ENCODE measurements around the gene KATNAL2.

The KATNAL2 gene

GRCh38 chr18:46910856-46911255 lies 6.5 kb upstream of the KATNAL2 start:
- Histone ChIP-seq H3K4me3 (ENCODE audit: low read depth, low read length) (no peak overlapping the region), H3K9me3 (ENCODE audit: control insufficient read depth, low read length) (no peaks in the 10 kb centered on the region), H3K27ac (no peak overlapping the region), H3K4me1 (peaks cover 2% of the 10 kb centered on the region), H3K36me3 (ENCODE audit: control insufficient read depth, insufficient read depth, low read length) (no peaks in the 10 kb centered on the region), H3K4me2 (ENCODE audit: low read length) (peak overlapping the region; percentile 9), H2AFZ (no peak overlapping the region), H3K27me3 (ENCODE audit: control insufficient read depth, insufficient read depth, low read length) (no peaks in the 10 kb centered on the region), H3K9ac (no peak overlapping the region), H3K79me2 (peaks cover 63% of the 10 kb centered on the region)
- TF ChIP-seq, protein P1, sequence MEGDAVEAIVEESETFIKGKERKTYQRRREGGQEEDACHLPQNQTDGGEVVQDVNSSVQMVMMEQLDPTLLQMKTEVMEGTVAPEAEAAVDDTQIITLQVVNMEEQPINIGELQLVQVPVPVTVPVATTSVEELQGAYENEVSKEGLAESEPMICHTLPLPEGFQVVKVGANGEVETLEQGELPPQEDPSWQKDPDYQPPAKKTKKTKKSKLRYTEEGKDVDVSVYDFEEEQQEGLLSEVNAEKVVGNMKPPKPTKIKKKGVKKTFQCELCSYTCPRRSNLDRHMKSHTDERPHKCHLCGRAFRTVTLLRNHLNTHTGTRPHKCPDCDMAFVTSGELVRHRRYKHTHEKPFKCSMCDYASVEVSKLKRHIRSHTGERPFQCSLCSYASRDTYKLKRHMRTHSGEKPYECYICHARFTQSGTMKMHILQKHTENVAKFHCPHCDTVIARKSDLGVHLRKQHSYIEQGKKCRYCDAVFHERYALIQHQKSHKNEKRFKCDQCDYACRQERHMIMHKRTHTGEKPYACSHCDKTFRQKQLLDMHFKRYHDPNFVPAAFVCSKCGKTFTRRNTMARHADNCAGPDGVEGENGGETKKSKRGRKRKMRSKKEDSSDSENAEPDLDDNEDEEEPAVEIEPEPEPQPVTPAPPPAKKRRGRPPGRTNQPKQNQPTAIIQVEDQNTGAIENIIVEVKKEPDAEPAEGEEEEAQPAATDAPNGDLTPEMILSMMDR (IDR thresholded peaks at IDR 0.05), result no peak

- Histone ChIP-seq H2AFZ (peak overlapping the region; percentile 78), H3K36me3 (ENCODE audit: control insufficient read depth, insufficient read depth, low read length) (no peaks in the 10 kb centered on the region), H3K27ac (peak overlapping the region; percentile 96), H3K4me2 (ENCODE audit: low read length) (peak overlapping the region; percentile 89), H3K9ac (no peak overlapping the region), H3K4me3 (ENCODE audit: low read depth, low read length) (peak overlapping the region; percentile 68), H3K4me1 (peaks cover 2% of the 10 kb centered on the region), H3K27me3 (ENCODE audit: control insufficient read depth, insufficient read depth, low read length) (no peaks in the 10 kb centered on the region), H3K9me3 (ENCODE audit: control insufficient read depth, low read length) (no peaks in the 10 kb centered on the region), H3K79me2 (peaks cover 39% of the 10 kb centered on the region)
- TF ChIP-seq, protein P1 (IDR thresholded peaks at IDR 0.05), result no peak
Observed at GRCh38 chr18:46915800-46916550, 1.4 kb upstream of the KATNAL2 start.

DNA sequence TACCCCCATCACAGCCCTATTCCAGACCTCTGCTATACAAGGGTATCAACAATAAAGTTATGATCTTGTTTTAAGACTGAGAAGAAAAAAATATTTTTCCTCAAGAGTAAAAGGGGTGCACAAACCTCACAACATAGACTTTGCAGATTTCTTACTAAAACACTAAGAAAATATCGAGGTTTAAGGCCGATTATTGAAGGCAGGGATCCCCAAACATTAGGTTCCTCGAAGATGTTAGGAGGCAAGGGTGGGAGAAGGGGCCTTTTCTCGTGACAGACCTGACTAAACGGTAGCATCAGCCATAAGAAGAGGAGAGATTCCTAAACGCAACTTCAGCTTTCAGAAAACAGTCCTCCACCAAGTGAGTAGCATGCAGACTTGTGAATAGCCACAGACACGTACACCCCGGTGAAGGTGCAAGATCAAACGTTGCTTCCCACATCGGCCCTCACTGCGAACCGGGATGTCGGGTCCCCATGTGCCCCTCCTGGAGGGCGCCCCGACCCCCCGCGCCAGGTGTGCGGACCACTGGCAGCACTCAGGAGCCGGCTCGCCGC lies 773 bp upstream of the KATNAL2 start:
- H3K27ac ChIP-seq, result peak overlapping the region; percentile 96
- peaks cover 2% of the 10 kb centered on the region for H3K4me1 ChIP-seq
- peak overlapping the region; percentile 89 for H3K4me2 ChIP-seq (ENCODE audit: low read length)
- no peaks in the 10 kb centered on the region for H3K27me3 ChIP-seq (ENCODE audit: control insufficient read depth, insufficient read depth, low read length)
- peak overlapping the region; percentile 68 for H3K4me3 ChIP-seq (ENCODE audit: low read depth, low read length)
- H3K79me2 ChIP-seq, result peaks cover 33% of the 10 kb centered on the region
- peak overlapping the region; percentile 78 for H2AFZ ChIP-seq
- H3K36me3 ChIP-seq (ENCODE audit: control insufficient read depth, insufficient read depth, low read length), result no peaks in the 10 kb centered on the region
- no peak overlapping the region for H3K9ac ChIP-seq
- no peaks in the 10 kb centered on the region for H3K9me3 ChIP-seq (ENCODE audit: control insufficient read depth, low read length)
- TF ChIP-seq, protein P1 (IDR thresholded peaks at IDR 0.05), result no peak

GRCh38 chr18:46917803-46918600 lies 600 bp downstream of the KATNAL2 start:
- H3K9me3 ChIP-seq (ENCODE audit: control insufficient read depth, low read length), result no peaks in the 10 kb centered on the region

More at GRCh38 chr18:46917803-46918600, 600 bp downstream of the KATNAL2 start:
- Histone ChIP-seq H3K4me1 (peaks cover 2% of the 10 kb centered on the region), H3K36me3 (ENCODE audit: control insufficient read depth, insufficient read depth, low read length) (no peaks in the 10 kb centered on the region), H3K27me3 (ENCODE audit: control insufficient read depth, insufficient read depth, low read length) (no peaks in the 10 kb centered on the region), H3K9ac (peak overlapping the region; percentile 71), H3K79me2 (peaks cover 23% of the 10 kb centered on the region), H2AFZ (peak overlapping the region; percentile 94), H3K27ac (peak overlapping the region; percentile 96), H3K4me3 (ENCODE audit: low read depth, low read length) (peak overlapping the region; percentile 83), H3K4me2 (ENCODE audit: low read length) (peak overlapping the region; percentile 73)
- TF ChIP-seq, protein P1 (IDR thresholded peaks at IDR 0.05), result no peak

Measured in parathyroid adenoma (tissue), 2 donors.